Jurkat, Clone E6-1 (cell line): ENCODE measurements around the gene PCDHA2. TPM values are rescaled to one million over a fixed set of nuclear protein-coding genes. Genes with fewer than 3 reads are reported as not detected.
"Not testable (repeated sequence)": the region's sequence is repeated elsewhere in the genome, so short reads cannot be mapped to it uniquely, and the experiment has no call there.

Experiments used
- DNase-seq: peaks from one replicate; pipeline ENCODE4 v3.0.0-alpha.2; 2011; ENCODE audit warnings: low read depth, low spot score
- H3K4me3 ChIP-seq: 2 replicates; pipeline ENCODE4 v1.5.1; 2011; ENCODE audit warnings: mild to moderate bottlenecking, low read length, control low read depth, moderate library complexity
- polyA plus RNA-seq: library from polyadenylated mRNA; unstranded; fragments of >200 nt; gene quantifications from one replicate; pipeline ENCODE4 v1.2.1, GENCODE V29; 2012; ENCODE audit warnings: missing spikeins; ENCODE audit not compliant: insufficient read length, insufficient read depth

Gene PCDHA2
- polyA plus RNA-seq: not detected

- no peak within 1 kb of the TSS for H3K4me3 ChIP-seq
- DNase-seq: no peak
These were observed at the start of gene PCDHA2 for GRCh38 chr5:140794595-140795258. PCDHA2 (plus strand) TSS chr5:140794852.

GRCh38 chr5:140753561-140753960 lies 41.1 kb upstream of the PCDHA2 start:
- DNase-seq: no peak
- H3K4me3 ChIP-seq: no peak overlapping the region

- no peak for DNase-seq
- no peak overlapping the region for H3K4me3 ChIP-seq
These were observed 30.3 kb upstream of the PCDHA2 start for GRCh38 chr5:140764177-140764973.

DNA sequence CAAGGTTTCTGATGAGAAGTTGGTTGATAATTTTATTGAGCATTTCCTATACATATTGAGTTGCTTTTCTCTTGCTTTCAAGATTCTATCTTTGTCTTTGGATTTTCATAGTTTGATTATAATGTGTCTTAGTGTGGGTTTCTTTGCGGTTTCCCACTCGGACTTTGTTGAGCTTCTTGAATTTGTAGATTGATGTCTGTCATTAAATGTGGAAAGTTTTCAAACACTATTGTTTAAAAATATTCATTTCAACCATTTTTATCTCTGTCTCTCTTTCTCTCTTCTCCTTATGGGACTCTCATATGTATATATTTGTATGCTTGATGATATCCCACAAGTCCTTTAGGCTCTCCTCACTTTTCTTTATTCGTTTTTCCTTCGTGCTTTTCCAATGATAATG lies 27.2 kb upstream of the PCDHA2 start:
- no peak overlapping the region for H3K4me3 ChIP-seq

GRCh38 chr5:140780512-140780911 lies 14.1 kb upstream of the PCDHA2 start:
- no peak overlapping the region for H3K4me3 ChIP-seq

More for the DNA sequence above, 27.2 kb upstream of the PCDHA2 start:
- no peak for DNase-seq

DNA sequence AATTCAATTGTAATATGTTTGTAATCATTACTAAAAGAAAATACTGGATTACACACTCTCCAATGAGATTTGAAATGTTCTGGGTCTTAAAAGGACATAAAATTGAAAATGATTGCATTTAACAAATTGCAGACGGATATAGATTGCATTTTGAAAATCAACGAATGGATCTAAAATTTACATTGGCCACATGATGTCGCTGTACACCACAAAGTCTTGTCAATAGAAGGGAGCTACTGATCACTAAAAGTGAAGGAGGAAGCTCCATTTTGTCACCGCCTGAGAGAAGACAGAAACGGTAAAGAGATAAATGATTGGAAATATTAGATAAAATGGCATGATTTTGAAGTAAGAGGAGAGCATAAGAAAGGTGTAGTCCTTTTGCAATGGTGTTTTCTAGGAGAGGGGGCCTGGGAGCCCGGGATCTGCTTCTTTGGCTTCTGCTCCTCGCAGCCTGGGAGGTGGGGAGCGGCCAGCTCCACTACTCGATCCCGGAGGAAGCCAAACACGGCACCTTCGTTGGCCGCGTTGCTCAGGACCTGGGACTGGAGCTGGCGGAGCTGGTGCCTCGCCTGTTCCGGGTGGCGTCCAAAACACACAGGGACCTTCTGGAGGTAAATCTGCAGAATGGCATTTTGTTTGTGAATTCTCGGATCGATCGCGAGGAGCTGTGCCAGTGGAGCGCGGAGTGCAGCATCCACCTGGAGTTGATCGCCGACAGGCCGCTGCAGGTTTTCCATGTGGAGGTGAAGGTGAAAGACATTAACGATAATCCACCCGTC lies 8.6 kb upstream of the PCDHA2 start, which contains the start of gene PCDHA1:
Gene PCDHA1 (plus strand): TSS at position 236 of the 782 bp plus-strand sequence.
- no peak for DNase-seq
- H3K4me3 ChIP-seq: no peak within 1 kb of the TSS

More at GRCh38 chr5:140780512-140780911, 14.1 kb upstream of the PCDHA2 start:
- DNase-seq: no peak

DNA sequence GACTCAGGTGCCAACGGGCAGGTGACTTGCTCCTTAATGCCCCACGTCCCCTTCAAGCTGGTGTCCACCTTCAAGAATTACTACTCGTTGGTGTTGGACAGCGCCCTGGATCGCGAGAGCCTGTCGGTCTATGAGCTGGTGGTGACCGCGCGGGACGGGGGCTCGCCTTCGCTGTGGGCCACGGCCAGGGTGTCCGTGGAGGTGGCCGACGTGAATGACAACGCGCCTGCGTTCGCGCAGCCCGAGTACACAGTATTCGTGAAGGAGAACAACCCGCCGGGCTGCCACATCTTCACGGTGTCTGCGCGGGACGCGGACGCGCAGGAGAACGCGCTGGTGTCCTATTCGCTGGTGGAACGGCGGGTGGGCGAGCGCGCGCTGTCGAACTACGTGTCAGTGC lies 7.2 kb upstream of the PCDHA2 start:
- not testable (repeated sequence) for H3K4me3 ChIP-seq, DNase-seq

DNA sequence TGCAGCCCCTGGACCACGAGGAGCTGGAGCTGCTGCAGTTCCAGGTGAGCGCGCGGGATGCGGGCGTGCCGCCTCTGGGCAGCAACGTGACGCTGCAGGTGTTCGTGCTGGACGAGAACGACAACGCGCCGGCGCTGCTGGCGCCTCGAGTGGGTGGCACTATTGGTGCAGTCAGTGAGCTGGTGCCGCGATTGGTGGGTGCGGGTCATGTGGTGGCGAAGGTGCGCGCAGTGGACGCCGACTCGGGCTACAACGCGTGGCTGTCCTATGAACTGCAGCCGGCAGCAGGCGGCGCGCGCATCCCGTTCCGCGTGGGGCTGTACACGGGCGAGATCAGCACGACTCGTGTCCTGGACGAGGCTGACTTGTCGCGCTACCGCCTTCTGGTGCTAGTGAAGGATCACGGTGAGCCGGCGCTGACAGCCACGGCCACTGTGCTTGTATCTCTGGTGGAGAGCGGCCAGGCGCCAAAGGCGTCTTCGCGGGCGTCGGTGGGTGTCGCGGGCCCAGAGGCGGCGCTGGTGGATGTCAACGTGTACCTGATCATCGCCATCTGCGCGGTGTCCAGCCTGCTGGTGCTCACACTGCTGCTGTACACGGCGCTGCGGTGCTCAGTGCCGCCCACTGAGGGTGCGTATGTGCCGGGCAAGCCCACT lies 6.7 kb upstream of the PCDHA2 start:
- not testable (repeated sequence) for H3K4me3 ChIP-seq, DNase-seq

DNA sequence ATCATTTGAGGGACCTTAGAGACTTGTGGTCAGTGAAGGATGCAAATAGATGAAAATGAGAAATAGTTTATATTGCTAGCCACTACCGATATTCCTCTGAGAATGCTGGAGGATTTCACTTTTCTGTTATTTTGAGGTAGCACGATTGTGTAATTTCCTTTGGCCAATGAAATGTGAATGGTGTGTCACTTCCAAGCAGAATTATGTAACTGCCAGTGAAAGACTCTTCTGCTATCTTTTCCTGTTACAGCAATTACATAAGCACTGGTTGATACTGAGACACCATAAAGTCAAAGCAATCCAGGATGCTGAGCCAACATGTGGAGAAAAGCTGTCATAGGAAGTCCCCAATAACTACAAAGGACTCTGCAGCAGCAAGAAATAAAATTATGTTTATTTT lies 3.6 kb upstream of the PCDHA2 start:
- H3K4me3 ChIP-seq: no peak overlapping the region
- no peak for DNase-seq

- H3K4me3 ChIP-seq: no peak overlapping the region
- no peak for DNase-seq
These were observed 598 bp downstream of the PCDHA2 start for GRCh38 chr5:140795259-140795641.

DNA sequence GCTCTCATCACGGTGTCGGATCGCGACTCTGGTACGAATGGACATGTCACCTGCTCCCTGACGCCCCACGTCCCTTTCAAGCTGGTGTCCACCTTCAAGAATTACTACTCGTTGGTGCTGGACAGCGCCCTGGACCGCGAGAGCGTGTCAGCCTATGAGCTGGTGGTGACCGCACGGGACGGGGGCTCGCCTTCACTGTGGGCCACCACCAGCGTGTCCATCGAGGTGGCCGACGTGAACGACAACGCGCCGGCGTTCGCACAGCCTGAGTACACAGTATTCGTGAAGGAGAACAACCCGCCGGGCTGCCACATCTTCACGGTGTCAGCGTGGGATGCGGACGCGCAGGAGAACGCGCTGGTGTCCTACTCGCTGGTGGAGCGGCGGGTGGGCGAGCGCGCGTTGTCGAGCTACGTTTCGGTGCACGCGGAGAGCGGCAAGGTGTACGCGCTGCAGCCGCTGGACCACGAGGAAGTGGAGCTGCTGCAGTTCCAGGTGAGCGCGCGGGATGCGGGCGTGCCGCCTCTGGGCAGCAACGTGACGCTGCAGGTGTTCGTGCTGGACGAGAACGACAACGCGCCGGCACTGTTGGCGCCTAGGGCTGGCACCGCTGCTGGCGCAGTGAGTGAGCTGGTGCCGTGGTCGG lies 1.5 kb downstream of the PCDHA2 start:
- DNase-seq, H3K4me3 ChIP-seq: not testable (repeated sequence)

- no peak overlapping the region for H3K4me3 ChIP-seq
- no peak for DNase-seq
These were observed 2.1 kb downstream of the PCDHA2 start for GRCh38 chr5:140796718-140797095.

DNA sequence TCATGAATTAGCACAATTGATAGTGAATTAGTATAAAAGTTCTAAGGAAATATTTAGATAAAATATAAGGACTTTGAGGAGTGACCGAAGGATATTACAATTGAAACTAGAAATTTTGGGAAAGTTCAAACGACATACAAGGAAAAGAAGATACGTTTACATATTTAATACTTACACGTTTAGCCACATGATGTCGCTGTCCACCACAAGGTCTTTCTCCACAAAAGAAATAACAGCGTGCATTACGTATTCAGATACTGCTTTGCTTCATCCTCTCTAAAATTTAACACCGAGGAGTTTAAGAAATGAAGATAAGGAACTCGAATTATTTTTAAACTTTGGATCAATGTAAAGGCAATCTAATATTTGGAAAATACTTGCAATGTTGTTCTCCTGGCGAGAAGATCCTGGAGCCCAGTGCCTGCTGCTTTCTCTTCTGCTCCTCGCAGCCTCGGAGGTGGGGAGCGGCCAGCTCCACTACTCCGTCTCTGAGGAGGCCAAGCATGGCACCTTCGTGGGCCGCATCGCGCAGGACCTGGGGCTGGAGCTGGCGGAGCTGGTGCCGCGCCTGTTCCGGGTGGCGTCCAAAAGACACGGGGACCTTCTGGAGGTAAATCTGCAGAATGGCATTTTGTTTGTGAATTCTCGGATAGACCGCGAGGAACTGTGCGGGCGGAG lies 6.3 kb downstream of the PCDHA2 start, which contains the start of gene PCDHA3:
Gene PCDHA3 (plus strand): TSS at position 242 of the 678 bp plus-strand sequence.
- no peak for DNase-seq
- no peak within 1 kb of the TSS for H3K4me3 ChIP-seq

DNA sequence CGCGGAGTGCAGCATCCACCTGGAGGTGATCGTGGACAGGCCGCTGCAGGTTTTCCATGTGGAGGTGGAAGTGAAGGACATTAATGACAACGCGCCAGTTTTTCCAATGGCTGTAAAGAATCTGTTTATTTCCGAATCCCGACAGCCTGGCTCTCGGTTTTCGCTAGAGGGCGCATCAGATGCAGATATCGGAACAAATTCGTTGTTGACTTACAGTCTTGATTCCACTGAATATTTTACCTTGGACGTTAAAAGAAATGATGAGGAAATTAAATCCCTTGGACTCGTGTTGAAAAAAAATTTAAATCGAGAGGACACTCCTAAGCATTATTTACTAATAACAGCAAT lies 6.8 kb downstream of the PCDHA2 start:
- DNase-seq: no peak
- no peak overlapping the region for H3K4me3 ChIP-seq

DNA sequence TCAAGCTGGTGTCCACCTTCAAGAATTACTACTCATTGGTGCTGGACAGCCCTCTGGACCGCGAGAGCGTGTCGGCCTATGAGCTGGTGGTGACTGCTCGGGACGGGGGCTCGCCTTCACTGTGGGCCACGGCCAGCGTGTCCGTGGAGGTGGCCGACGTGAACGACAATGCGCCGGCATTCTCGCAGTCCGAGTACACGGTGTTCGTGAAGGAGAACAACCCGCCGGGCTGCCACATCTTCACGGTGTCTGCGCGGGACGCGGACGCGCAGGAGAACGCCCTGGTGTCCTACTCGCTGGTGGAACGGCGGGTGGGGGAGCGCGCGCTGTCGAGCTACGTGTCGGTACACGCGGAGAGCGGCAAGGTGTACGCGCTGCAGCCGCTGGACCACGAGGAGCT lies 7.7 kb downstream of the PCDHA2 start:
- not testable (repeated sequence) for H3K4me3 ChIP-seq, DNase-seq

GRCh38 chr5:140802781-140803271 lies 8.2 kb downstream of the PCDHA2 start:
- no peak for DNase-seq
- no peak overlapping the region for H3K4me3 ChIP-seq

- H3K4me3 ChIP-seq: no peak within 1 kb of the TSS
- no peak for DNase-seq
These were observed 12.5 kb downstream of the PCDHA2 start, which contains the start of gene PCDHA4 for GRCh38 chr5:140806834-140807775. PCDHA4 (plus strand) TSS chr5:140807068.
